ENCODE measurements around the gene RXRG. TPM values are rescaled to one million over a fixed set of nuclear protein-coding genes. Genes with fewer than 3 reads are reported as not detected.

Gene RXRG
- total and polyA plus RNA-seq, 10 donors, result 0.12 to 0.98 (median 0.41) TPM; not detected in 4

GRCh38 chr1:165423136-165423535 is 21.8 kb downstream of the RXRG start:
- no peak for TF ChIP-seq CTCF (IDR thresholded peaks at IDR 0.05 in 8 of 11, conservative IDR thresholded peaks at IDR 0.05 in 3 of 11)
- no peak for TF ChIP-seq POLR2A (IDR thresholded peaks at IDR 0.05)
- no peak for TF ChIP-seq POLR2AphosphoS5 (IDR thresholded peaks at IDR 0.05)
- peaks cover 0 to 23% (median 10%) of the 10 kb centered on the region in 6 donors for H3K4me1 ChIP-seq
- H3K9me3 ChIP-seq, result no peaks in the 10 kb centered on the region
- no peak overlapping the region for H3K27ac ChIP-seq
- no peaks in the 10 kb centered on the region for H3K27me3 ChIP-seq (replicated peaks in 1 of 7)
- no peak overlapping the region for H3K4me3 ChIP-seq
- no peaks in the 10 kb centered on the region for H3K36me3 ChIP-seq
- intact Hi-C loops (cut with DNase I; ENCODE audit: low total_unique reads), result no loop called here
- no peak for DNase-seq
- WGBS, 5 donors, result 70 to 86% (median 77%) methylated on average over 5 of the region's 5 CpGs

- no peak for DNase-seq
- H3K27ac ChIP-seq, result no peak overlapping the region
- 75 to 93% (median 85%) methylated on average over 2 of the region's 2 CpGs for WGBS, 5 donors
- H3K27me3 ChIP-seq (replicated peaks in 1 of 7), result peaks cover 0 to 9% (median 0%) of the 10 kb centered on the region in 7 donors
- TF ChIP-seq CTCF (IDR thresholded peaks at IDR 0.05 in 8 of 11, conservative IDR thresholded peaks at IDR 0.05 in 3 of 11), result no peak
- no peak for TF ChIP-seq POLR2AphosphoS5 (IDR thresholded peaks at IDR 0.05)
- no peak for TF ChIP-seq POLR2A (IDR thresholded peaks at IDR 0.05)
- H3K4me3 ChIP-seq, result no peak overlapping the region
- H3K9me3 ChIP-seq, result no peaks in the 10 kb centered on the region
- H3K4me1 ChIP-seq, result peaks cover 0 to 23% (median 10%) of the 10 kb centered on the region in 6 donors
- no peaks in the 10 kb centered on the region for H3K36me3 ChIP-seq
- intact Hi-C loops (cut with DNase I; ENCODE audit: low total_unique reads), result no loop called here
These were observed 24.3 kb downstream of the RXRG start for GRCh38 chr1:165420655-165421054.

- DNase-seq, result no peak
- Histone ChIP-seq H3K27ac (no peak overlapping the region), H3K4me1 (peaks cover 0 to 18% (median 8%) of the 10 kb centered on the region in 6 donors), H3K4me3 (no peak overlapping the region), H3K9me3 (no peaks in the 10 kb centered on the region), H3K27me3 (replicated peaks in 1 of 7) (peaks cover 0 to 17% (median 0%) of the 10 kb centered on the region in 7 donors), H3K36me3 (no peaks in the 10 kb centered on the region)
- TF ChIP-seq POLR2A (IDR thresholded peaks at IDR 0.05) (no peak), POLR2AphosphoS5 (IDR thresholded peaks at IDR 0.05) (no peak), CTCF (IDR thresholded peaks at IDR 0.05 in 8 of 11, conservative IDR thresholded peaks at IDR 0.05 in 3 of 11) (no peak)
- 76 to 96% (median 82%) methylated on average over 2 of the region's 2 CpGs for WGBS, 5 donors
- intact Hi-C loops (cut with DNase I; ENCODE audit: low total_unique reads), result no loop called here
These were observed 25.1 kb downstream of the RXRG start for GRCh38 chr1:165419839-165420238.

- Histone ChIP-seq H3K36me3 (no peaks in the 10 kb centered on the region), H3K4me1 (peaks cover 0 to 1% (median 0%) of the 10 kb centered on the region in 6 donors), H3K27ac (no peak overlapping the region), H3K27me3 (replicated peaks in 1 of 7) (peaks cover 0 to 17% (median 0%) of the 10 kb centered on the region in 7 donors), H3K9me3 (no peaks in the 10 kb centered on the region), H3K4me3 (no peak overlapping the region)
- no peak for DNase-seq
- TF ChIP-seq CTCF (IDR thresholded peaks at IDR 0.05 in 8 of 11, conservative IDR thresholded peaks at IDR 0.05 in 3 of 11), result no peak
- TF ChIP-seq POLR2AphosphoS5 (IDR thresholded peaks at IDR 0.05), result no peak
- no peak for TF ChIP-seq POLR2A (IDR thresholded peaks at IDR 0.05)
- intact Hi-C loops (cut with DNase I; ENCODE audit: low total_unique reads), result no loop called here
These were observed 26.7 kb downstream of the RXRG start for GRCh38 chr1:165418195-165418594.

All from spleen (tissue), 11 donors.